NB4 (cell line): ENCODE results near the gene PLTP.
"Not testable (repeated sequence)": the region's sequence is repeated elsewhere in the genome, so short reads cannot be mapped to it uniquely, and the experiment has no call there.

Source experiments
- DNase-seq: peaks from one replicate; pipeline ENCODE4 v3.0.0; 2010; ENCODE audit warnings: low read depth
- H3K4me3 ChIP-seq: one replicate; pipeline ENCODE4 v1.5.1; 2011; ENCODE audit warnings: mild to moderate bottlenecking, low read depth, low read length, moderate library complexity
- MYC ChIP-seq: IDR thresholded peaks from 2 replicates; pipeline ENCODE4 v1.6.1; 2011; ENCODE audit warnings: low read depth, low read length
- POLR2A ChIP-seq: IDR thresholded peaks from 2 replicates; pipeline ENCODE4 v1.6.1; 2011; ENCODE audit warnings: mild to moderate bottlenecking; ENCODE audit not compliant: insufficient read length; ENCODE audit errors: extremely low read depth
- TF ChIP-seq, protein P1 (sequence below): IDR thresholded peaks from one replicate; pipeline ENCODE4 v1.5.1; 2012; ENCODE audit warnings: low read depth, low read length
- TF ChIP-seq, protein P2 (sequence below): IDR thresholded peaks from 2 replicates; pipeline ENCODE4 v1.6.1; 2011; ENCODE audit warnings: low read depth, low read length

The PLTP gene

DNA sequence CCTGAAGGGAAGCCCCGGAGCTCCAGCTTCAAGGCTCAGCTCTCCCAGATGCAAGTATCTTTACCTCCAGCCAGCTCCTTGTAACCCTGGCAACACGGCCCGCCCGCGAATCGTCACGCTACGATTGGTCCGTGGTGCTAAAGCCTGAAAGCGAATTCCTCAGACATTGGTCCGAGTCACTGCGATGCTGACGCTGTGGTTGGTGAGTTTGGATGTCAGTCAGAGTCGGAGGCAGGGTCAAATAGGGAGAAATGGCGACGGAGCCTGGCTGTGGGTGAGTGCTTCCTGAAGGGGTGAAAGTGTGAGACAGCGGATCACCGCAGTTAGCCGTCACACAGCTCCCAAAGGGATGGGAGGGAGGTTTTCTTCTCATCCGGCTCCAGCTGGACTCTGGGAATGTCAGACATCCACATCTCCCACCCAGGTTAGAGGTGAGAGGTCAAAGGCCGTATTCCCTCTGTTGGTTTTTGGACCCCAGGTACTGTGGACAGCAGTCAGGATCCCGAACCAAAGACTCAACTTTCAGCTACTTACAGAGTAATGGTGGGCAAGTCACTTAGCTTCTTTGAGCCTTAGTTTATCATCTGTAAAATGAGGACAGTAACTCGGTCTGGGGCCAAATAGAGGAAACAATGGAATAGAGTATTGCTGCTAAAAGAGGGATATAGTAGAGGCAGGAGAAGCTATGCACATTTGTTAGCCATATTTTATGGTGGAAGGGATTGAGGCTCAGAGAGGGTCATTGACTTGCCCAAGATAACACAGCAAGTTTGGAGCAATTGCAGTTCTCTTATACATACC, 30.8 kb downstream of the PLTP start, which contains the start of gene ZSWIM1:
Gene ZSWIM1 (plus strand): TSS at position 240 of the 801 bp plus-strand sequence. CDS start 1,366 bp downstream, outside the sequence.
- peak within 1 kb of the TSS; percentile 100 for H3K4me3 ChIP-seq
- TF ChIP-seq, protein P1, sequence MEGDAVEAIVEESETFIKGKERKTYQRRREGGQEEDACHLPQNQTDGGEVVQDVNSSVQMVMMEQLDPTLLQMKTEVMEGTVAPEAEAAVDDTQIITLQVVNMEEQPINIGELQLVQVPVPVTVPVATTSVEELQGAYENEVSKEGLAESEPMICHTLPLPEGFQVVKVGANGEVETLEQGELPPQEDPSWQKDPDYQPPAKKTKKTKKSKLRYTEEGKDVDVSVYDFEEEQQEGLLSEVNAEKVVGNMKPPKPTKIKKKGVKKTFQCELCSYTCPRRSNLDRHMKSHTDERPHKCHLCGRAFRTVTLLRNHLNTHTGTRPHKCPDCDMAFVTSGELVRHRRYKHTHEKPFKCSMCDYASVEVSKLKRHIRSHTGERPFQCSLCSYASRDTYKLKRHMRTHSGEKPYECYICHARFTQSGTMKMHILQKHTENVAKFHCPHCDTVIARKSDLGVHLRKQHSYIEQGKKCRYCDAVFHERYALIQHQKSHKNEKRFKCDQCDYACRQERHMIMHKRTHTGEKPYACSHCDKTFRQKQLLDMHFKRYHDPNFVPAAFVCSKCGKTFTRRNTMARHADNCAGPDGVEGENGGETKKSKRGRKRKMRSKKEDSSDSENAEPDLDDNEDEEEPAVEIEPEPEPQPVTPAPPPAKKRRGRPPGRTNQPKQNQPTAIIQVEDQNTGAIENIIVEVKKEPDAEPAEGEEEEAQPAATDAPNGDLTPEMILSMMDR: no peak
- TF ChIP-seq MYC (no peak), POLR2A (peak; percentile 97)
- TF ChIP-seq, protein P2, sequence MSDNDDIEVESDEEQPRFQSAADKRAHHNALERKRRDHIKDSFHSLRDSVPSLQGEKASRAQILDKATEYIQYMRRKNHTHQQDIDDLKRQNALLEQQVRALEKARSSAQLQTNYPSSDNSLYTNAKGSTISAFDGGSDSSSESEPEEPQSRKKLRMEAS: no peak
- peak; percentile 99 for DNase-seq

DNA sequence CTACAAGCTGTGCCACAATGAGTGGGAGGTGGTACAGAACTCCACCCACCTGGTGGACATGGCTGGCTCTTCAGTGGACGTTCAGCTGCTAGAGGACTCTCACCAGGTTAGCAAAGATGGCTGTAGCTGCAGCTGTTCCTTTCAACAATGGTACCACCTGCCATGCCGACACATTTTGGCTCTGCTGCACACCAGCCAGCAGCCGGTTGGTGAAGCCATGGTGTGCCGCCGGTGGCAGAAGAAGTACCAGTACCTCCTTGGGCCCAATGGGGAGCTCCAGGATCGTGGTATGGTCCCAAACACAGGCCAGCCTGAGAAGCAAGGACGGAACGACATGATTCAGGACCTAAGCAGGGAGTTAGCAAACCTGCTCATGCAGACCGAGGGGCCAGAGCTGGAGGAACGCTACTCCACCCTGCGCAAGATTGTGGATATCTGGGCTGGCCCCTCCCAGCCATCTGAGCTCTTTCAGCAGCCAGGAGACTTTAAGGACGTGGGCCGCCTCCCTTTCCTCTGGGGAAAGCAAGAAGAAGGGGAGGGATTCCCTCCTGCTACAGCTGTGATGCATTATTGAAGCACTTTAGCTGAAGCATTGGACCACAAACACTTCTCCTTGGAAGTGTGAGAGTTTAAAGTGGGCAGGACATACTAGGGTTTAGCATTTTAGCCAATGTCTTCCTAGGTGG, 33.7 kb downstream of the PLTP start:
- TF ChIP-seq, protein P1: no peak
- TF ChIP-seq MYC (no peak), POLR2A (no peak)
- TF ChIP-seq, protein P2: no peak
- no peak for DNase-seq
- H3K4me3 ChIP-seq: no peak overlapping the region

DNA sequence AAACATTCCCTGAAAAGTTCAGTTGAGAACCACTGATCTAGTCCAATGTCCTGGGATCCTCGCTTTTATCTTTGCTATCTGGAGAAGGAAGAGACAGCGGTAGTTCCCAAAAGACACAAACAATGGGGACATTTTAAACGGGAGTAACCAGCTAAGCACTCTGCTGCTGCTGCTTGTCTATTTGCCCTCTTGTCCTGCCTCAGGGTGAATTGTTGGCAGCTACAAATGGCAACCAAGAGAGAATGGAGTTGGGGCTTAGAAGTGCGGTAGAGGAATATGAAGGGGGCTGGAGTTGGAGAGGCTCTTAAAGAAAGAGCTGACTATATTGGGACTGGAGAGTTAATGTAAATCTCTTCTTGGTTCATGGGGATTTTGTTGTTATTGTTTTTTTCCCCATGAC, 37.4 kb downstream of the PLTP start:
- no peak overlapping the region for H3K4me3 ChIP-seq
- TF ChIP-seq MYC: no peak
- TF ChIP-seq, protein P1: no peak
- TF ChIP-seq POLR2A: no peak
- TF ChIP-seq, protein P2: no peak
- DNase-seq: peak; percentile 1

DNA sequence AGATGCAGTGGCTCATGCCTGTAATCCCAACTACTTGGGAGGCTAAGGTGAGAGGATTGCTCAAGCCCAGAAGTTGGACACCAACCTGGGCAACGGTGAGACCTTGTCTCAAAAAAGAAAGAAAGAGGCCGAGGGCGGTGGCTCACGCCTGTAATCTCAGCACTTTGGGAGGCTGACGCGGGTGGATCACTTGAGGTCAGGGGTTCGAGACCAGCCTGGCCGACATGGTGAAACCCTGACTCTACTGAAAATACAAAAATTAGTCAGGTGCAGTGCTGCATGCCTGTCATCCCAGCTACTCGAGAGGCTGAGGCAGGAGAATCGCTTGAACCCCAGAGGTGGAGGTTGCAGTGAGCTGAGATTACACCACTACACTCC, 37.9 kb downstream of the PLTP start:
- not testable (repeated sequence) for DNase-seq, H3K4me3 ChIP-seq

DNA sequence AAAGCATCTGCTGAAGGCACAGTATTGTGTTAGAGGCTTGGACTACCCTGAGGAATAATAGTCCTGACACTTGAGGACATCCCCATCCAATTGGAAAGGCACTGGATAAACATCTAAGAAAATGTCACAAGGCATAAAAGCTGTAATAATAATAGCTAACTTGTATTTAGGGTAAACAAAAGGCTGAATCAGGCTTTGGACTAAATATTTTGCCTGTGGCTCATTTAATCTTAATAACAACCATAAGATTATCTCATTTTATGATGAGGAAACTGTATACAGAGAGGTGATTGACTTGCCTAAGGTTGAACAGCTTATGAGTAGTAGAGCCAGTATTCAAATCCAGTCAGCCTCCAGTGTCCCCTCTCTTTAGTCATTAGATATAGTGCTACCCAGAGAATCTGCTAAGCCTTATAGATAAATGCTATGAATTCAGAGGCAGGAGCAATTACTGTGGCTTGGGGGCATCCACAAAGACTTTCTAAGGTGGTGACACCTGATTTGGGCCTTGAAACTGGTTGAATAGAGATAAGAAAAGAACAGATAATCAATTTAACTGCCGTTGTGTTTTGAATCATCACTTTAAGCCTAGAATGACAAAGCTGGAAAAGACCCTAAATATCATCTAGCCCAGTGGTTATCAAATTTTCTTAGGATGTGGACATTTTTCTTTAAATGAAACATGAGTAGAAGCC, 38.4 kb downstream of the PLTP start:
- H3K4me3 ChIP-seq: no peak overlapping the region
- no peak for DNase-seq
- TF ChIP-seq POLR2A (no peak), MYC (no peak)
- TF ChIP-seq, protein P1: no peak
- TF ChIP-seq, protein P2: no peak

DNA sequence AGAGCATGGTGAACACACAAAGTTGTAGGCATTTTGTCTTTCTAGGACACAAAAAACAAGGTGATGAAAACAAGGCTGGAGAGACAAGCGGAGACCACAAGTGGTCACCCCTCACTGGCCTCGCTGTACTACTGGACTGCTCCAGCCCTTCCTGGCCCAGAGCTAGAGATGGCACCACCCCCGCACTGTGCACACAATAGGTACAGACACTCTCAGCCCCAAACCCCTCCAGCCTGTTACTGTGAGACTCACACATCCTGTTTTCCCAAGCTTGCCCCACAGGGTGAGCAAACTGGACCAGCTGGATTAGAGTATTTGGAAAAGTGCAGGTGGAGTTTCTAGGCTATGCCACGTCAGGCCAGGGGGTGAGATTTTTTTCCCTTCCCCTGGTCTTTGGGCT, 39.3 kb downstream of the PLTP start:
- TF ChIP-seq, protein P2: no peak
- TF ChIP-seq POLR2A: no peak
- no peak for TF ChIP-seq MYC
- TF ChIP-seq, protein P1: no peak
- no peak for DNase-seq
- H3K4me3 ChIP-seq: no peak overlapping the region
